Neural progenitor cell (in vitro differentiated cells): ENCODE results near the gene FOLR1. TPM values are rescaled to one million over a fixed set of nuclear protein-coding genes. Genes with fewer than 3 reads are reported as not detected.

ENCODE experiments used
- DNase-seq: peaks from one replicate; pipeline ENCODE4 v3.0.0-alpha.2; 2016; ENCODE audit warnings: low spot score
- H2AFZ ChIP-seq: fragments of 200-600 bp; sonication (generic); replicated peaks from 2 replicates; pipeline ENCODE4 v1.6.1; 2016; ENCODE audit warnings: antibody characterized with exemption
- H3F3A ChIP-seq: fragments of 200-600 bp; sonication (generic); 2 replicates; pipeline ENCODE4 v1.6.1; 2016; ENCODE audit warnings: antibody characterized with exemption, low read depth
- H3K27ac ChIP-seq: fragments of 200-600 bp; sonication (generic); 2 replicates; pipeline ENCODE4 v1.5.1; 2016; ENCODE audit warnings: mild to moderate bottlenecking
- H3K27me3 ChIP-seq: fragments of 200-600 bp; sonication (generic); 2 replicates; pipeline ENCODE4 v1.6.1; 2016; ENCODE audit warnings: mild to moderate bottlenecking, moderate library complexity
- H3K36me3 ChIP-seq: fragments of 200-600 bp; sonication (generic); 2 replicates; pipeline ENCODE4 v1.5.1; 2016
- H3K4me1 ChIP-seq: fragments of 200-600 bp; sonication (generic); 2 replicates; pipeline ENCODE4 v1.6.1; 2016; ENCODE audit warnings: mixed run types
- H3K4me2 ChIP-seq: fragments of 200-600 bp; sonication (generic); 2 replicates; pipeline ENCODE4 v1.6.1; 2016
- H3K4me3 ChIP-seq: fragments of 200-600 bp; sonication (generic); 2 replicates; pipeline ENCODE4 v1.5.1; 2016
- H3K79me2 ChIP-seq: fragments of 200-600 bp; sonication (generic); 2 replicates; pipeline ENCODE4 v1.6.1; 2016; ENCODE audit warnings: low read depth
- H3K9ac ChIP-seq: fragments of 200-600 bp; sonication (generic); 2 replicates; pipeline ENCODE4 v1.6.1; 2016
- H3K9me3 ChIP-seq: fragments of 200-600 bp; sonication (generic); 2 replicates; pipeline ENCODE4 v1.5.1; 2016; ENCODE audit warnings: low read depth
- H4K20me1 ChIP-seq: fragments of 200-600 bp; sonication (generic); 2 replicates; pipeline ENCODE4 v1.6.1; 2016; ENCODE audit warnings: low read depth
- H3K27ac Mint-ChIP-seq: 3 replicates; pipeline ENCODE4 v1.8.0; 2021; ENCODE audit warnings: mixed read lengths
- H3K27me3 Mint-ChIP-seq: 2 replicates; pipeline ENCODE4 v1.8.0; 2022; ENCODE audit warnings: low read depth, mild to moderate bottlenecking, inconsistent platforms, moderate library complexity, mixed read lengths; ENCODE audit not compliant: insufficient read depth
- H3K36me3 Mint-ChIP-seq: 3 replicates; pipeline ENCODE4 v1.8.0; 2021; ENCODE audit warnings: mixed read lengths
- H3K4me1 Mint-ChIP-seq: 3 replicates; pipeline ENCODE4 v1.8.0; 2021; ENCODE audit warnings: mixed read lengths
- H3K4me3 Mint-ChIP-seq: 3 replicates; pipeline ENCODE4 v1.8.0; 2021; ENCODE audit warnings: mild to moderate bottlenecking, moderate library complexity, mixed read lengths
- H3K9me3 Mint-ChIP-seq: 3 replicates; pipeline ENCODE4 v1.8.0; 2020; ENCODE audit warnings: mixed read lengths
- EZH2 ChIP-seq: fragments of 200-600 bp; sonication (generic); IDR thresholded peaks from 2 replicates; pipeline ENCODE4 v1.6.1; 2017; ENCODE audit warnings: antibody characterized with exemption, mild to moderate bottlenecking, moderate library complexity
- EZH2phosphoT487 ChIP-seq: fragments of 200-600 bp; sonication (generic); IDR thresholded peaks from 2 replicates; pipeline ENCODE4 v1.6.1; 2017; ENCODE audit warnings: antibody characterized with exemption
- total RNA-seq: library from RNA; depleted of rRNA; stranded (reverse); fragments of >200 nt; gene quantifications from 2 replicates; pipeline ENCODE4 v1.2.3, GENCODE V29; 2015; ENCODE audit warnings: low replicate concordance
- TF ChIP-seq, protein P1 (sequence below): fragments of 200-600 bp; sonication (generic); IDR thresholded peaks from 2 replicates; pipeline ENCODE4 v1.5.1; 2017; ENCODE audit warnings: antibody characterized with exemption, mild to moderate bottlenecking

FOLR1 gene
- total RNA-seq, 1 donor from 2014 or later = 3.6 TPM

DNA sequence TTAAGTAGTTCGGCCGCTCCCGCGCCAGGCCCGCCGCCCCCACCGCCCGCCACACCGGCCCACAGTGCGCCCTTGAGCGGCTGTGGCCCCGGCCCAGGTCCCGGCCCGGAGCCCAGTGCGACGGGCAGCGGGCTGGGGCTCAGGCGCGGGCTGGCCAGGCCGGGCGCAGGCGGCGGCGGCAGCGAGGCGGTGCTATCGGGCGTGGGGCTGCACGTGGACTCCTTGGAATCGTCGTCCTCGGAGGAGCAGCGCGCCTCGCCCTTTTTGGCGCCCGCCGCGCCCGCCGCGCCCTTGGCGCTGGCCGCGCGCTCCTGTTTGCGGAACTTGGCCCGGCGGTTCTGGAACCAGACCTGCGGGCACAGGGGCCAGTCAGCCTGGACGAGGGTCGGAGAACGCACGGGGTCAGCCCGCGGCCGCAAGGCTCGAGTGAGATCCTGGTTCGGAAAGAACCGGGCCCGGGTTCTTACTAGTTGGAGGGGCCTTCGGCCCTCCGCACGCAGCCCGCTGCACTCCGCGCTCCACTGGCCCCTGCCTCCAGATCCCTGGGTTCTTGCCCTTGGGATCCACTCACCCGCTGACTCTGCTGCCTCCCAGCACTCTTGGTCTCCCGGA, 48.0 kb downstream of the FOLR1 start:
- no peaks in the 10 kb centered on the region for H3K9me3 ChIP-seq
- Mint-ChIP-seq H3K27me3 (peaks cover 40% of the 10 kb centered on the region), H3K4me3 (peak overlapping the region; percentile 80), H3K9me3 (peaks cover 15% of the 10 kb centered on the region), H3K4me1 (peaks cover 26% of the 10 kb centered on the region), H3K27ac (no peak overlapping the region), H3K36me3 (peaks cover 12% of the 10 kb centered on the region)
- no peak overlapping the region for H3K9ac ChIP-seq
- TF ChIP-seq EZH2phosphoT487 = peak; percentile 66
- peak; percentile 87 for TF ChIP-seq EZH2
- TF ChIP-seq, protein P1, sequence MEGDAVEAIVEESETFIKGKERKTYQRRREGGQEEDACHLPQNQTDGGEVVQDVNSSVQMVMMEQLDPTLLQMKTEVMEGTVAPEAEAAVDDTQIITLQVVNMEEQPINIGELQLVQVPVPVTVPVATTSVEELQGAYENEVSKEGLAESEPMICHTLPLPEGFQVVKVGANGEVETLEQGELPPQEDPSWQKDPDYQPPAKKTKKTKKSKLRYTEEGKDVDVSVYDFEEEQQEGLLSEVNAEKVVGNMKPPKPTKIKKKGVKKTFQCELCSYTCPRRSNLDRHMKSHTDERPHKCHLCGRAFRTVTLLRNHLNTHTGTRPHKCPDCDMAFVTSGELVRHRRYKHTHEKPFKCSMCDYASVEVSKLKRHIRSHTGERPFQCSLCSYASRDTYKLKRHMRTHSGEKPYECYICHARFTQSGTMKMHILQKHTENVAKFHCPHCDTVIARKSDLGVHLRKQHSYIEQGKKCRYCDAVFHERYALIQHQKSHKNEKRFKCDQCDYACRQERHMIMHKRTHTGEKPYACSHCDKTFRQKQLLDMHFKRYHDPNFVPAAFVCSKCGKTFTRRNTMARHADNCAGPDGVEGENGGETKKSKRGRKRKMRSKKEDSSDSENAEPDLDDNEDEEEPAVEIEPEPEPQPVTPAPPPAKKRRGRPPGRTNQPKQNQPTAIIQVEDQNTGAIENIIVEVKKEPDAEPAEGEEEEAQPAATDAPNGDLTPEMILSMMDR = no peak
- no peaks in the 10 kb centered on the region for H3K79me2 ChIP-seq
- no peaks in the 10 kb centered on the region for H3K36me3 ChIP-seq
- peak; percentile 20 for DNase-seq
- H3K27ac ChIP-seq = no peak overlapping the region
- peak overlapping the region; percentile 32 for H3K4me3 ChIP-seq
- peaks cover 29% of the 10 kb centered on the region for H3K4me1 ChIP-seq
- peak overlapping the region; percentile 72 for H3K4me2 ChIP-seq
- H2AFZ ChIP-seq = peak overlapping the region; percentile 79
- H3F3A ChIP-seq = peaks cover 34% of the 10 kb centered on the region
- H4K20me1 ChIP-seq = peaks cover 25% of the 10 kb centered on the region
- H3K27me3 ChIP-seq = peaks cover 66% of the 10 kb centered on the region

DNA sequence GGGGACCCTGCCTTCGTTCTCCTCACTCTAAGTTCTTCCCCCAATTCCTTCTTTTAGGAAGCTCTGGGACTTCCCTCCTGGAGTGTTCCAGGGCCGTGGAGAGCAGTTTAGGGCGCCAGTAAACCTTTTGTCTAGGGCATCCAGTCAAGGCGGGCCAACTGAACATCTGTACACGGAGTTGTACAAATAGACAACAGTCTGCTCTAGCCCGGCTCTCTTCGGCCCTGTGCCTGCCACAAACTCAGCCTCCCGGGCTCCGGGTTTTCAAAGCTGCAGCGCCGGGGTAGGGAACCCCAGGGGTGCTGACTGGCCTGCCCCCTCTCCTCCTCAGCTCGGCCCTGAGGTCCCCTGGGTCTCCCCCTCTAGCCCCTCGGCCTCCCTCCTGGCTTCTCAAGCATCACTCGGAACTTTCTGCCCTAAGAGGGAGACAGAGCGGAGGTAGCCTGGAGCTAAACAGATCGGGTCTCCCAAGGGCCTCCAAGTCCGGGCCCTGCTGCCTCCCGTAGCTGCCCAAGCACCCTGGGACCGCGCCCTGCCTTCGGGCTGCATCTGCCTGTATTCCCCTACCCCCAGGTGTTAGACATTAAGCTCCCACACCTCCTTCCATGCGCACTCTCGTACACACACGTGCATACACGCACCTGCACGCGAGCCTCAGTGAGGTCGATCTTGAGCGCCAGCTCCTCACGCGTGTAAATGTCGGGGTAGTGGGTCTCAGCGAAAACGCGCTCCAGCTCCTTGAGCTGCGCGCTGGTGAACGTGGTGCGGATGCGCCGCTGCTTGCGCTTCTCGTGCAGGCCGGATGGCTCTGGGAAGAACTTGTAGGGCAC, 48.7 kb downstream of the FOLR1 start:
- peak; percentile 60 for TF ChIP-seq EZH2phosphoT487
- TF ChIP-seq, protein P1 = no peak
- peak; percentile 90 for TF ChIP-seq EZH2
- Histone ChIP-seq H3K79me2 (no peaks in the 10 kb centered on the region), H2AFZ (peak overlapping the region; percentile 79), H3K27me3 (peaks cover 73% of the 10 kb centered on the region), H3K9me3 (no peaks in the 10 kb centered on the region), H3K4me2 (peak overlapping the region; percentile 72), H3K4me1 (peaks cover 29% of the 10 kb centered on the region), H3K9ac (no peak overlapping the region), H3K36me3 (no peaks in the 10 kb centered on the region), H3K27ac (no peak overlapping the region), H3K4me3 (peak overlapping the region; percentile 32), H3F3A (peaks cover 34% of the 10 kb centered on the region), H4K20me1 (peaks cover 25% of the 10 kb centered on the region)
- peaks cover 40% of the 10 kb centered on the region for H3K27me3 Mint-ChIP-seq
- H3K9me3 Mint-ChIP-seq = peaks cover 15% of the 10 kb centered on the region
- peaks cover 26% of the 10 kb centered on the region for H3K4me1 Mint-ChIP-seq
- peak overlapping the region; percentile 80 for H3K4me3 Mint-ChIP-seq
- H3K27ac Mint-ChIP-seq = no peak overlapping the region
- DNase-seq = peak; percentile 20
- peaks cover 12% of the 10 kb centered on the region for H3K36me3 Mint-ChIP-seq

DNA sequence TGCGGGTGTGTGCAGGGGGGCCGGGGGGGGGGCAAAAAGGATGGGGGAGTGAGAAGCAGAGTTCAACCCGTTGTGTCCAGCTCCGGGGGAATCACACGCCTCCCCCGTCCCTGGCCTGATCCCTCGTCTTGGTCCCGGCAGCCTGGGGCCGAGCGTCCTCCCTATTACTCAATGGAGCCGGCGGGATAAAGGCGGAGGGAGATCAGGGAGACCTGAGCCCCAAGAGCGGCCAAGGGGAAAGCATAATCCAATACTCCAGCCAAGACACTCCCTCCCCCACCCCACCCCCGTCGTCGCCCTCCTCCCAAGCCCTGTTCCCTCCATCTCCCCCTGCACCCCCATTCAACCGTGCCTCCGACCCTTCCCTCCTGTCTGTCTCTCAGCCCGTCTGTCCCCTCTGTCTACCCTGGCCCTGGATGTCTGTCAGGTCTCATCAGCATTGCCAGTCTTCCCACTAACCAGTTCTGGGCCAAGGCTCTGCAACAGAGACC, 49.4 kb downstream of the FOLR1 start:
- H3K9ac ChIP-seq = no peak overlapping the region
- H2AFZ ChIP-seq = no peak overlapping the region
- H3K27me3 Mint-ChIP-seq = peaks cover 40% of the 10 kb centered on the region
- H4K20me1 ChIP-seq = peaks cover 25% of the 10 kb centered on the region
- H3K79me2 ChIP-seq = no peaks in the 10 kb centered on the region
- H3K9me3 ChIP-seq = no peaks in the 10 kb centered on the region
- peak; percentile 37 for DNase-seq
- H3K36me3 Mint-ChIP-seq = peaks cover 12% of the 10 kb centered on the region
- H3F3A ChIP-seq = peaks cover 32% of the 10 kb centered on the region
- H3K36me3 ChIP-seq = no peaks in the 10 kb centered on the region
- no peak overlapping the region for H3K4me3 ChIP-seq
- H3K27me3 ChIP-seq = peaks cover 79% of the 10 kb centered on the region
- no peak overlapping the region for H3K27ac Mint-ChIP-seq
- H3K4me3 Mint-ChIP-seq = no peak overlapping the region
- H3K4me1 Mint-ChIP-seq = peaks cover 26% of the 10 kb centered on the region
- TF ChIP-seq EZH2 = no peak
- peak; percentile 27 for TF ChIP-seq EZH2phosphoT487
- H3K4me1 ChIP-seq = peaks cover 29% of the 10 kb centered on the region
- peaks cover 15% of the 10 kb centered on the region for H3K9me3 Mint-ChIP-seq
- no peak overlapping the region for H3K27ac ChIP-seq
- peak overlapping the region; percentile 72 for H3K4me2 ChIP-seq
